ENCODE results near the gene WDR36. TPM values are rescaled to one million over a fixed set of nuclear protein-coding genes. Genes with fewer than 3 reads are reported as not detected.

Gene WDR36
- total and polyA plus RNA-seq, 7 donors: 2.4 to 22.8 (median 14.4) TPM

DNA sequence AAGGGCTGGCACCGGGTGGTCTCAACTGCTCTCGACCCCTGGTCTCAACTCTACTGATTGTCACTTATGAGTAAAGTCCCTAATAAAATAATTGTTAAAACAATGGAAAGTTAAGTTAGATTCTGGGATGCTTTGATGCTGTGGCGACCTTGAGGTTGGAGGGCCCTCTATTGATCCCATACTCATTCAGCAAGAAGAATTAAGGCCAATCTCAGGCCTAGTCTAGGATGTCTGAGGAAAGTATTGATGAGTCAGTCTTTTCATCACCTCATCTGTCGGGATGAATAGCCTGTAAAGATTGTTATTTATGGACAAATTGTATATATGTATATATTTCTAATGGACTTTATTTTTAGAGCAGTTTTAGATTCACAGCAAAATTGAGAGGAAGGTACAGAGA is 50.8 kb downstream of the WDR36 start:
- no peaks in the 10 kb centered on the region for H3K9me3 ChIP-seq
- intact Hi-C loops (cut with DNase I): no loop called here
- no peaks in the 10 kb centered on the region for H3K27me3 ChIP-seq
- no peaks in the 10 kb centered on the region for H3K36me3 ChIP-seq
- no peak for DNase-seq
- no peak for TF ChIP-seq POLR2AphosphoS5 (IDR thresholded peaks at IDR 0.05)
- TF ChIP-seq POLR2A (IDR thresholded peaks at IDR 0.05): no peak
- TF ChIP-seq, protein P1, sequence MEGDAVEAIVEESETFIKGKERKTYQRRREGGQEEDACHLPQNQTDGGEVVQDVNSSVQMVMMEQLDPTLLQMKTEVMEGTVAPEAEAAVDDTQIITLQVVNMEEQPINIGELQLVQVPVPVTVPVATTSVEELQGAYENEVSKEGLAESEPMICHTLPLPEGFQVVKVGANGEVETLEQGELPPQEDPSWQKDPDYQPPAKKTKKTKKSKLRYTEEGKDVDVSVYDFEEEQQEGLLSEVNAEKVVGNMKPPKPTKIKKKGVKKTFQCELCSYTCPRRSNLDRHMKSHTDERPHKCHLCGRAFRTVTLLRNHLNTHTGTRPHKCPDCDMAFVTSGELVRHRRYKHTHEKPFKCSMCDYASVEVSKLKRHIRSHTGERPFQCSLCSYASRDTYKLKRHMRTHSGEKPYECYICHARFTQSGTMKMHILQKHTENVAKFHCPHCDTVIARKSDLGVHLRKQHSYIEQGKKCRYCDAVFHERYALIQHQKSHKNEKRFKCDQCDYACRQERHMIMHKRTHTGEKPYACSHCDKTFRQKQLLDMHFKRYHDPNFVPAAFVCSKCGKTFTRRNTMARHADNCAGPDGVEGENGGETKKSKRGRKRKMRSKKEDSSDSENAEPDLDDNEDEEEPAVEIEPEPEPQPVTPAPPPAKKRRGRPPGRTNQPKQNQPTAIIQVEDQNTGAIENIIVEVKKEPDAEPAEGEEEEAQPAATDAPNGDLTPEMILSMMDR (IDR thresholded peaks at IDR 0.05): no peak
- TF ChIP-seq EP300 (IDR thresholded peaks at IDR 0.05): no peak
- WGBS, 2 donors: 67 to 85% methylated on average over 4 of the region's 4 CpGs
- H3K27ac ChIP-seq: no peak overlapping the region
- no peak overlapping the region for H3K4me3 ChIP-seq
- no peaks in the 10 kb centered on the region for H3K4me1 ChIP-seq

DNA sequence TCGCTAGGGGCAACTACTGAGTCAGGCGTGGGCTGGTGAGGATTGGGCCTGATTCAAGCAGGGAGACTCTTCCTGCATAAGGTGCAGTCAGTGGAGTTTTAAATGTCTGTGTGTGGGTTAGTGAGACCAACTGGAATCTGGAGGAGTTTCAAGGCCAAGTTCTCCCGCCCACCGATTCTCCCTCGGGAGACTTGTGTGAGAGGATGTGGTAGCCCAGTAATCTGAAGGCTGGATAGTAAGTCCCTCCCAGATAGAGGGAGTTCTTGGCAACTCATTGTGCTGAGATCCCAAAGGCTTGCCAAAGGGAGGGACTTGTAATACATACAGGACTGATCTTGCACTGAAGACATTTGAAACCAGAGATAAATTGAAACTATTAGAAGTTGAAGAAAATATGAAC is 51.8 kb downstream of the WDR36 start:
- WGBS, 2 donors: 58 to 77% methylated on average over 5 of the region's 5 CpGs
- H3K27ac ChIP-seq: no peak overlapping the region
- no peak overlapping the region for H3K4me3 ChIP-seq
- TF ChIP-seq, protein P1 (IDR thresholded peaks at IDR 0.05): no peak
- H3K27me3 ChIP-seq: no peaks in the 10 kb centered on the region
- H3K9me3 ChIP-seq: no peaks in the 10 kb centered on the region
- H3K36me3 ChIP-seq: no peaks in the 10 kb centered on the region
- intact Hi-C loops (cut with DNase I): no loop called here
- no peaks in the 10 kb centered on the region for H3K4me1 ChIP-seq
- no peak for DNase-seq

DNA sequence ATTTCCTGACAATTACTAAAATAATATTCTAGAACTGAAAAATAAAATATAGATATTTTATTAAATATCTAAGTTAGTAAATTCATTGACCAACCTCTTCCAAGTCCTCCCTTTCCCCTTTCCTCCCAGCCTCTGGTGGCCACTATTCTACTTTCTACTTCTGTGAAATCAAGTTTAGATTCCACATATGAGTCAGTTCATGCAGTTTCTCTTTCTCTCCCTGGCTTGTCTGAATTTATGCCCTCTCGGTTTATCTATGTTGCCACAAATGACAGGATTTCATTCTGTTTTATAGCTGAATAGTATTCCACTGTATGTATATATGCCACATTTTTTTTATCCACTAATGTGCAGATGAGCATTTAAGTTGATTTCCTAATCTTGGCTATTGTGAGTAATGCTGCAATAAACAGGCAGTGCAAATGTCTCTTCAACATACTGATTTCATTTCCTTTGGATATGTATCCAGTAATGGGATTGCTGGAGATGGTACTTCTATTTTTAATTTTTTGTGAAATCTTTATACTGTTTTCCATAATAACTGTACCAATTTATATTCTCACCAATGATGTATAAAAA is 52.3 kb downstream of the WDR36 start:
- no peak for DNase-seq
- TF ChIP-seq POLR2A (IDR thresholded peaks at IDR 0.05) (no peak), EP300 (IDR thresholded peaks at IDR 0.05) (no peak), POLR2AphosphoS5 (IDR thresholded peaks at IDR 0.05) (no peak)
- TF ChIP-seq, protein P1 (IDR thresholded peaks at IDR 0.05): no peak
- intact Hi-C loops (cut with DNase I): no loop called here
- no peaks in the 10 kb centered on the region for H3K9me3 ChIP-seq
- no peaks in the 10 kb centered on the region for H3K36me3 ChIP-seq
- 66 to 74% methylated on average over 1 of the region's 1 CpG for WGBS, 2 donors
- no peaks in the 10 kb centered on the region for H3K27me3 ChIP-seq
- no peak overlapping the region for H3K4me3 ChIP-seq
- no peak overlapping the region for H3K27ac ChIP-seq
- no peaks in the 10 kb centered on the region for H3K4me1 ChIP-seq

DNA sequence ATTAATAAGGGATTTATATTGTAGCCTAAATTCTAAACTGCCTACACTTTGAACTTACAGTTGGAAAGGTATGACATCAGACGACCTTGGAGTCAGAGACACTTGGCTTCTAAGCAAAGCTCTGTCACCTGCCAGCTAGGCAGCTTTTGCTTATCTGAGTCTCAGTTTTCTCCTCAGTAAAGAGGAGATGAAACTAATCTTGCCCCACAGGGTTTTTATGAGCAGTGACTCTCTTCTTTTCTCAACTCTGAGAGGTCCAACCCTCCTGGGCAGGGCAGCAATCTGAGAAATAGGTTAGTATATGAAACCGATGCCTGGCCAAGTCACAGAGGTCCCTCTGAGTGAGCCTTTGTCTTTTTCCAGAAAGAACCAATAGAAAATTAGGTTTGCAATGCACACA is 53.9 kb downstream of the WDR36 start:
- Histone ChIP-seq H3K27me3 (no peaks in the 10 kb centered on the region), H3K9me3 (no peaks in the 10 kb centered on the region), H3K4me1 (peaks cover 0 to 6% (median 1%) of the 10 kb centered on the region in 4 donors), H3K4me3 (no peak overlapping the region), H3K36me3 (no peaks in the 10 kb centered on the region), H3K27ac (no peak overlapping the region)
- WGBS, 2 donors: 25 to 82% methylated on average over 2 of the region's 2 CpGs
- no peak for TF ChIP-seq EP300 (IDR thresholded peaks at IDR 0.05)
- no peak for TF ChIP-seq POLR2AphosphoS5 (IDR thresholded peaks at IDR 0.05)
- intact Hi-C loops (cut with DNase I): no loop called here
- no peak for DNase-seq

DNA sequence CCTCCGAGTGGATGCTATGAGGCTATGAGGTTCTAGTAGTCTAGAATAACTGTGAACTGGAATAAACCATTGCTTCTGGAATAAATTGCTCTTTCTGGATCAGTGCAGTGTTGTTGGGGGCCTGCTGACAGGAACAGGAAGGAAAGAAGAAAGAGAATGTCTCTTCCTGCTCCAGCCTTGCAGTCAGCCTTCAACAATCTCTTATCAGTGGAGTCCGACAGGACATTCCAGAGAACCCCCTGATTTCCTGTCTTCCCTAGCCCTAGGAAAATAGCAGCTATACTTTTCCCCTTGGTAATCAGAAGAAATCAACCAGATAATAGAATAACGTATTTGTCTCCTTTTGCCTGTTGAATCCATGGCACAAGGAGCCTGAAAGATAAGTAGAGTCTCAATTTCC is 55.4 kb downstream of the WDR36 start:
- no peak for TF ChIP-seq POLR2A (IDR thresholded peaks at IDR 0.05)
- TF ChIP-seq, protein P1 (IDR thresholded peaks at IDR 0.05): no peak
- TF ChIP-seq POLR2AphosphoS5 (IDR thresholded peaks at IDR 0.05): no peak
- TF ChIP-seq EP300 (IDR thresholded peaks at IDR 0.05): no peak

More for the DNA sequence above, 55.4 kb downstream of the WDR36 start:
- H3K4me1 ChIP-seq: peaks cover 0 to 6% (median 1%) of the 10 kb centered on the region in 4 donors
- 83 to 87% methylated on average over 3 of the region's 3 CpGs for WGBS, 2 donors
- intact Hi-C loops (cut with DNase I): no loop called here
- H3K36me3 ChIP-seq: no peaks in the 10 kb centered on the region
- H3K9me3 ChIP-seq: no peaks in the 10 kb centered on the region
- H3K4me3 ChIP-seq: no peak overlapping the region
- H3K27ac ChIP-seq: no peak overlapping the region
- H3K27me3 ChIP-seq: no peaks in the 10 kb centered on the region
- DNase-seq: no peak

Measured in sigmoid colon (tissue), 7 donors.